ENCODE measurements around the gene IRX4.

The IRX4 gene

GRCh38 chr5:1877103-1878049, 5.3 kb downstream of the IRX4 start:
- H2AFZ ChIP-seq (ENCODE audit: low read length): no peak overlapping the region
- no peaks in the 10 kb centered on the region for H3K79me2 ChIP-seq (ENCODE audit: low read length)
- TF ChIP-seq EZH2phosphoT487 (IDR thresholded peaks at IDR 0.05; ENCODE audit: low read length): no peak
- no peak for TF ChIP-seq CTCF (IDR thresholded peaks at IDR 0.05; ENCODE audit: low read length)
- TF ChIP-seq EZH2 (optimal IDR thresholded peaks at IDR 0.05; ENCODE audit: low read depth, low read length): no peak
- H3K9ac ChIP-seq (ENCODE audit: low read length): no peak overlapping the region
- H4K20me1 ChIP-seq (ENCODE audit: insufficient read depth, low read length): no peaks in the 10 kb centered on the region
- H3K4me1 ChIP-seq (ENCODE audit: low read length): no peaks in the 10 kb centered on the region
- H3K4me2 ChIP-seq (ENCODE audit: low read depth, low read length): no peak overlapping the region
- no peak for DNase-seq
- H3K9me3 ChIP-seq (replicated peaks; ENCODE audit: insufficient read depth, low read length): no peaks in the 10 kb centered on the region
- H3K9me2 ChIP-seq (replicated peaks; ENCODE audit: insufficient read depth, low read length): no peaks in the 10 kb centered on the region
- H3K4me3 ChIP-seq (ENCODE audit: low read length): no peak overlapping the region
- no peaks in the 10 kb centered on the region for H3K36me3 ChIP-seq (replicated peaks; ENCODE audit: insufficient read depth, low read length)
- H3F3A ChIP-seq (ENCODE audit: insufficient read depth, low read length): no peaks in the 10 kb centered on the region
- H3K27me3 ChIP-seq (replicated peaks; ENCODE audit: insufficient read depth, low read length): peaks cover 37% of the 10 kb centered on the region
- no peak overlapping the region for H3K27ac ChIP-seq (ENCODE audit: low read length)

- H3K4me3 ChIP-seq (ENCODE audit: low read length): no peak overlapping the region
These were observed 6.1 kb downstream of the IRX4 start for GRCh38 chr5:1876660-1877064.

GRCh38 chr5:1875843-1876659, 6.7 kb downstream of the IRX4 start:
- Histone ChIP-seq H3K9me2 (replicated peaks; ENCODE audit: insufficient read depth, low read length) (no peaks in the 10 kb centered on the region), H3K27me3 (replicated peaks; ENCODE audit: insufficient read depth, low read length) (peaks cover 37% of the 10 kb centered on the region), H3K4me2 (ENCODE audit: low read depth, low read length) (no peak overlapping the region), H3K4me1 (ENCODE audit: low read length) (no peaks in the 10 kb centered on the region), H3K9me3 (replicated peaks; ENCODE audit: insufficient read depth, low read length) (no peaks in the 10 kb centered on the region), H3K79me2 (ENCODE audit: low read length) (no peaks in the 10 kb centered on the region), H3K9ac (ENCODE audit: low read length) (no peak overlapping the region), H4K20me1 (ENCODE audit: insufficient read depth, low read length) (no peaks in the 10 kb centered on the region), H3K27ac (ENCODE audit: low read length) (no peak overlapping the region), H3K36me3 (replicated peaks; ENCODE audit: insufficient read depth, low read length) (no peaks in the 10 kb centered on the region), H3F3A (ENCODE audit: insufficient read depth, low read length) (no peaks in the 10 kb centered on the region), H3K4me3 (ENCODE audit: low read length) (no peak overlapping the region), H2AFZ (ENCODE audit: low read length) (no peak overlapping the region)
- no peak for DNase-seq
- TF ChIP-seq EZH2 (optimal IDR thresholded peaks at IDR 0.05; ENCODE audit: low read depth, low read length): no peak
- no peak for TF ChIP-seq EZH2phosphoT487 (IDR thresholded peaks at IDR 0.05; ENCODE audit: low read length)
- TF ChIP-seq CTCF (IDR thresholded peaks at IDR 0.05; ENCODE audit: low read length): no peak

More at GRCh38 chr5:1876660-1877064, 6.1 kb downstream of the IRX4 start:
- no peaks in the 10 kb centered on the region for H3K79me2 ChIP-seq (ENCODE audit: low read length)
- H3K4me1 ChIP-seq (ENCODE audit: low read length): no peaks in the 10 kb centered on the region
- H3K27me3 ChIP-seq (replicated peaks; ENCODE audit: insufficient read depth, low read length): peaks cover 37% of the 10 kb centered on the region
- no peaks in the 10 kb centered on the region for H3K9me3 ChIP-seq (replicated peaks; ENCODE audit: insufficient read depth, low read length)
- no peak overlapping the region for H3K9ac ChIP-seq (ENCODE audit: low read length)
- no peaks in the 10 kb centered on the region for H3K36me3 ChIP-seq (replicated peaks; ENCODE audit: insufficient read depth, low read length)
- TF ChIP-seq EZH2phosphoT487 (IDR thresholded peaks at IDR 0.05; ENCODE audit: low read length) (no peak), EZH2 (optimal IDR thresholded peaks at IDR 0.05; ENCODE audit: low read depth, low read length) (no peak), CTCF (IDR thresholded peaks at IDR 0.05; ENCODE audit: low read length) (no peak)
- no peak for DNase-seq
- H3F3A ChIP-seq (ENCODE audit: insufficient read depth, low read length): no peaks in the 10 kb centered on the region
- no peak overlapping the region for H3K4me2 ChIP-seq (ENCODE audit: low read depth, low read length)
- H3K27ac ChIP-seq (ENCODE audit: low read length): no peak overlapping the region
- no peaks in the 10 kb centered on the region for H4K20me1 ChIP-seq (ENCODE audit: insufficient read depth, low read length)
- H2AFZ ChIP-seq (ENCODE audit: low read length): no peak overlapping the region
- H3K9me2 ChIP-seq (replicated peaks; ENCODE audit: insufficient read depth, low read length): no peaks in the 10 kb centered on the region

All from MM.1S (cell line).